OCI-LY7 (cell line): ENCODE data around the gene GRIN3A. TPM values are rescaled to one million over a fixed set of nuclear protein-coding genes. Genes with fewer than 3 reads are reported as not detected.
A peak's percentile ranks its signal among the peaks of the same experiment; 100 is the strongest.

Source experiments
- BruUV-seq: library from RNA; stranded (reverse); fragments of 400-500 nt; replicated peaks from 2 replicates; lab custom pipeline; 2021; lab: Mats Ljungman, UMichigan
- CTCF ChIA-PET: fragments of 300-600 bp; sonication (Branson Sonifier 250); formaldehyde crosslinking; loops from one replicate; lab custom pipeline; 2022; ENCODE audit warnings: antibody characterized with exemption; ENCODE audit not compliant: unreplicated experiment; lab: Charles Lee
- POLR2A ChIA-PET: fragments of 300-600 bp; sonication (Branson Sonifier 250); formaldehyde crosslinking; loops from one replicate; lab custom pipeline; 2022; ENCODE audit warnings: antibody characterized with exemption; lab: Charles Lee
- DNase-seq: peaks from one replicate; pipeline ENCODE4 v3.0.0-alpha.2; 2015; ENCODE audit warnings: low spot score
- H2AFZ ChIP-seq: fragments of 200-600 bp; sonication (generic), shearing (Covaris generic); 2 replicates; pipeline ENCODE4 v1.6.1; 2014; ENCODE audit warnings: mild to moderate bottlenecking, antibody characterized with exemption, low read length, moderate library complexity
- H3K27ac ChIP-seq: fragments of 200-600 bp; sonication (generic); 2 replicates; pipeline ENCODE4 v1.5.1; 2014; ENCODE audit warnings: mixed run types, low read depth, mild to moderate bottlenecking, moderate library complexity, low read length, inconsistent platforms; ENCODE audit not compliant: poor library complexity, severe bottlenecking
- H3K36me3 ChIP-seq: fragments of 200-600 bp; sonication (generic); 2 replicates; pipeline ENCODE4 v1.6.1; 2014; ENCODE audit warnings: mild to moderate bottlenecking, antibody characterized with exemption, low read length, moderate library complexity, mixed read lengths; ENCODE audit not compliant: insufficient read depth
- H3K4me1 ChIP-seq: fragments of 200-600 bp; sonication (generic); 2 replicates; pipeline ENCODE4 v1.5.1; 2014; ENCODE audit warnings: mild to moderate bottlenecking, low read length; ENCODE audit not compliant: insufficient read depth, poor library complexity, severe bottlenecking
- H3K4me2 ChIP-seq: fragments of 200-600 bp; sonication (generic); 2 replicates; pipeline ENCODE4 v1.6.1; 2014; ENCODE audit warnings: mild to moderate bottlenecking, low read length
- H3K4me3 ChIP-seq: fragments of 200-600 bp; sonication (generic); 2 replicates; pipeline ENCODE4 v1.5.1; 2014; ENCODE audit warnings: mild to moderate bottlenecking, low read depth, low read length; ENCODE audit not compliant: poor library complexity, severe bottlenecking
- H3K79me2 ChIP-seq: fragments of 200-600 bp; sonication (generic); 2 replicates; pipeline ENCODE4 v1.6.1; 2016; ENCODE audit warnings: low read depth, mild to moderate bottlenecking, low read length, moderate library complexity, mixed read lengths; ENCODE audit not compliant: insufficient read depth
- H3K9me2 ChIP-seq: fragments of 200-600 bp; sonication (generic); 2 replicates; pipeline ENCODE4 v1.6.1; 2016; ENCODE audit warnings: mild to moderate bottlenecking, low read length, mixed read lengths; ENCODE audit not compliant: insufficient read depth
- H3K9me3 ChIP-seq: fragments of 200-600 bp; sonication (generic); 2 replicates; pipeline ENCODE4 v1.6.1; 2014; ENCODE audit warnings: mild to moderate bottlenecking, mixed run types, low read length, mixed read lengths
- H4K20me1 ChIP-seq: fragments of 200-600 bp; sonication (generic); 2 replicates; pipeline ENCODE4 v1.6.1; 2014; ENCODE audit warnings: mild to moderate bottlenecking, antibody characterized with exemption, low read length, moderate library complexity, mixed read lengths; ENCODE audit not compliant: insufficient read depth
- CTCF ChIP-seq: fragments of 200-600 bp; sonication (generic); conservative IDR thresholded peaks from 2 replicates; pipeline ENCODE4 v1.5.1; 2014; ENCODE audit warnings: mild to moderate bottlenecking, antibody characterized with exemption, low read length, moderate library complexity, mixed read lengths
- EZH2phosphoT487 ChIP-seq: fragments of 200-600 bp; sonication (generic); IDR thresholded peaks from 2 replicates; pipeline ENCODE4 v1.6.1; 2018; ENCODE audit warnings: low read depth, borderline replicate concordance, mild to moderate bottlenecking, mixed run types, antibody characterized with exemption, low read length, moderate library complexity, mixed read lengths
- intact Hi-C: fragments of 100-400 bp; cut with micrococcal nuclease; formaldehyde crosslinking; loops from one replicate; pipeline ENCODE4 v1.10.0; 2022; ENCODE audit not compliant: unreplicated experiment
- total RNA-seq, 2 experiments: library from RNA; depleted of rRNA in 1 of 2; stranded (reverse); fragments of >200 nt in 1 of 2; shearing (Covaris generic) in 1 of 2; gene quantifications; 2 replicates each; pipeline ENCODE4 v1.2.3, GENCODE V29; 2014 to 2022

Gene GRIN3A
- total RNA-seq, 2 experiments from 2014 or later, result not detected

- H4K20me1 ChIP-seq, result peaks cover 6% of the 10 kb centered on the region; the same call in 1 of the 2 replicates
- no TSS peak for BruUV-seq
- peaks cover 33% of the 10 kb centered on the region for H3K36me3 ChIP-seq
- H3K4me1 ChIP-seq, result peaks cover 17% of the 10 kb centered on the region
- POLR2A ChIA-PET, result interaction anchor here (0.7 to 1.9 kb wide), 7 partner anchors 8 to 145 kb away, joined by 3 to 5 read pairs (median 3); no protein-coding TSS in a partner anchor
- H3K27ac ChIP-seq, result peak within 1 kb of the TSS; percentile 62
- no peaks in the 10 kb centered on the region for H3K9me2 ChIP-seq
- peak within 1 kb of the TSS; percentile 99 for H2AFZ ChIP-seq
- no peaks in the 10 kb centered on the region for H3K9me3 ChIP-seq
- no peak for TF ChIP-seq CTCF
- TF ChIP-seq EZH2phosphoT487, result no peak
- CTCF ChIA-PET, result no interaction called here
- H3K4me2 ChIP-seq, result peak within 1 kb of the TSS; percentile 95
- peak; percentile 99 for DNase-seq
- intact Hi-C loops, result loop anchor here (5.0 kb wide), 1 partner anchor 136 kb away; the partner anchor contains the start of genes MRPL50 and ZNF189
- H3K4me3 ChIP-seq, result peak within 1 kb of the TSS; percentile 93
- peaks cover 20% of the 10 kb centered on the region for H3K79me2 ChIP-seq
These were observed 204.9 kb downstream of the GRIN3A start, which contains the start of gene RNF20 for GRCh38 chr9:101533334-101534204. Gene RNF20 (plus strand): TSS chr9:101533853. CDS start chr9:101535424, 1,571 bp downstream.

DNA sequence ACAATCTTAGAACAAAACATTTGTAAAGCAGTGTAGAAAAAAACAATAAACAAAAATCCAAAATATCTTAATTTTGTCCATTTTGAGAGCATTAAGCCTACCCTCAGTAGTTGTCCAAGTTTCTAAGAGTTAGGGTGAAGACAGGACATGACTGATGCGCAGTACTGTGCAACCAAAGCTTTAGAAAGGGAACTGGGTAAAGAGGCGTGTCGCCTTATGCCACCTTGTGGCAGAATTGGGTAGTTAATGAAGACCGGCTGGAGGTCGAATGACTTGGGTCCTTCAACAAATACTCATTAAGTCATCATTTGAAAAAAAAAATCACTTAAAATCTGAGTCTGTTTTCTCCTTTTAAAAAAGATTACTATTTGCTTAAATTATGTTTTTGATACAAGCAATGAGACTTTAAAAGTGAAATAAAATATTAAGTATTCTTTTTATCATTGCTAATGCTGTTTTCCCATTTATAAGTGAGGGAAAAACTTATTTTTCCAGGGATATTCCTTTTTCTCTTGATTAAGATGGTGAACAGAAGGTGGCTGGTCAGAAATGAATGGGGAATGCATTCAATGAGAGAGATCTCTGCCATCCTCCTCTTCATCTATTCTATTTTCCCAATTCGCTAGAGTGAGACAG lies 208.3 kb downstream of the GRIN3A start:
- intact Hi-C loops, result loop anchor here (1.0 to 5.0 kb wide), 3 partner anchors 71 to 133 kb away; partner anchors contain the start of genes MRPL50 and ZNF189
- no peaks in the 10 kb centered on the region for H3K9me3 ChIP-seq
- ChIA-PET POLR2A (interaction anchor here (0.7 kb wide), 1 partner anchor 1058 kb away, joined by 3 read pairs; no protein-coding TSS in a partner anchor), CTCF (interaction anchor here (0.6 to 1.3 kb wide), 2 partner anchors 71 to 81 kb away, joined by 3 to 5 read pairs; no protein-coding TSS in a partner anchor)
- H3K79me2 ChIP-seq, result peaks cover 12% of the 10 kb centered on the region
- H3K27ac ChIP-seq, result no peak overlapping the region
- no TSS peak for BruUV-seq
- peaks cover 12% of the 10 kb centered on the region for H3K4me1 ChIP-seq
- no peaks in the 10 kb centered on the region for H4K20me1 ChIP-seq
- TF ChIP-seq EZH2phosphoT487 (no peak), CTCF (peak; percentile 96)
- H3K36me3 ChIP-seq, result no peaks in the 10 kb centered on the region
- no peaks in the 10 kb centered on the region for H3K9me2 ChIP-seq
- H2AFZ ChIP-seq, result no peak overlapping the region
- H3K4me2 ChIP-seq, result no peak overlapping the region
- H3K4me3 ChIP-seq, result no peak overlapping the region
- peak; percentile 84 for DNase-seq
